ENCODE results near the gene SORCS2.

DNA sequence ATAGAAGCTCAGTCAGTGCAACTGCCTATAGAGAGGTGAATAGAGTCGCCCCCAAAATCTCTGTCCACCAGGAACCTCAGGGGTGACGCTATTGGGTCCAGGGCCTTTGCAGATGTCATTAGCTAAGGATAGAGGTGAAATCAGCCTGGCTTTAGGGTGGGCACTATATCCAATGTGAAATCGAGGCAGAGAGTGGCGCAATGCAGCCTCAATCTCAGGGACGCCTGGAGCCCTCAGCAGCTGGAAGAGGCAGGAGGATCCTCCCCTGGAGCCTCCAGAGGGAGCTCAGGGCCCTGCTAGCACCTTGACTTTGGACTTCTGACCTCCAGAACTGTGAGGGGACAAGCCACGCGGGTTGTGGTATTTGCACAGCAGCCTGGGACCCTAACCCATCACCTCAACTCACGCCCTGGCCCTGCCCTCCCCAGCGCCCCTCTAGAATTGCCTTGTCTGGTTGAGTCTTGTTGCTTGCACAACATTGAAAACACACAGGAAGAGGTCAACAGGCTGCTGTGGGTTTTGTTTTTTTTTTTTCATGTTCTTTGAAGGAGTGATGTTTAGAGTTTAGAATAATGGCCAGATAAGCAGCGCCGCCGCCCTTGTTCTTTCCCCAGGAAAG, 331.8 kb downstream of the SORCS2 start:
- no peak for TF ChIP-seq POLR2AphosphoS5 (IDR thresholded peaks at IDR 0.05; ENCODE audit: borderline replicate concordance, low read depth, low read length)
- TF ChIP-seq EZH2 (IDR thresholded peaks at IDR 0.05) = no peak

All from SK-N-MC (cell line).